GM21423 (cell line): Measurements from ENCODE around the gene TMTC1.

Experiments
- ATAC-seq: cut with Tn5 transposase; IDR thresholded peaks from one replicate; pipeline ENCODE4 v1.9.1; 2021; ENCODE audit warnings: mild to moderate bottlenecking, moderate library complexity; ENCODE audit not compliant: unreplicated experiment

Gene TMTC1

DNA sequence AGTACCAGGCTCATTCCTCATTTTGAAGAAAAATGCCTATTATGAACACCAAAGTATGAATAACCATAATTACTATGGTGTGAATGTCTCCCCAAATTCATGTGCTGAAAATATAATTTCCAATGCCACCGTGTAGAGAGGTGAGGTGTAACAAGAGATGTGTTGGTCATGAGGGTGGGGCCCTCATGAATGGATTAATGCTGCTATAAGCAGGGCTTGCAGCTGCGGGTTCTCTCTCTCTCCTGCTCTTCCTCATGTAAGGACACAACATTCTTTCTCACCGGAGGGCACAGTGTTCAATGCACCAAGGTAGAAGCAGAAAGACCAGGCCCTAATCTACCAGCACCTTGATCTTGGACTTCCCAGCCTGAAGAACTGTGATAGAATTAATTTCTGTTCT, 70.0 kb downstream of the TMTC1 start:
- ATAC-seq = no peak

GRCh38 chr12:29711381-29711780, 72.4 kb downstream of the TMTC1 start:
- no peak for ATAC-seq

- ATAC-seq = no peak
Observed at GRCh38 chr12:29710104-29710503, 73.6 kb downstream of the TMTC1 start.

- no peak for ATAC-seq
Observed at GRCh38 chr12:29709496-29710040, 74.2 kb downstream of the TMTC1 start.

DNA sequence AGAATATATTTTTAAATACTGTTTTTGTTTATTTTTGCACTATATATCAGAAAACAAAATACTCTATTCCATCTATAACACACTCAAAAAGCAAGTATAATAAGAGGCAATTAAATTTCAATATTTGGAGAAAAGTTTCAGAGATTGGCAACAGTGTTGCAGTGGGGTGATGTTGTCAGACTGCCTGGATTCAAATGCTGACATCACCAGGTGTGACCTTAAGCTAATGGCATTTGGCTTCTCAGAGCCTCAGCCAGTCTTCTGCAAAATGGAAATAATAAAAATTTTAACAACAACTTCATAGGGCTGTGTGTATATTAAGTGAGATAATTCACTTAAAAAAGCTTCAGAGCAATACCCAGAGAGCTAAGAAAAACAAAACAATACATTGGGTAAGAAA, 74.7 kb downstream of the TMTC1 start:
- no peak for ATAC-seq

- ATAC-seq = no peak
Observed at GRCh38 chr12:29707846-29708245, 75.9 kb downstream of the TMTC1 start.

GRCh38 chr12:29706311-29706710, 77.4 kb downstream of the TMTC1 start:
- ATAC-seq = no peak

DNA sequence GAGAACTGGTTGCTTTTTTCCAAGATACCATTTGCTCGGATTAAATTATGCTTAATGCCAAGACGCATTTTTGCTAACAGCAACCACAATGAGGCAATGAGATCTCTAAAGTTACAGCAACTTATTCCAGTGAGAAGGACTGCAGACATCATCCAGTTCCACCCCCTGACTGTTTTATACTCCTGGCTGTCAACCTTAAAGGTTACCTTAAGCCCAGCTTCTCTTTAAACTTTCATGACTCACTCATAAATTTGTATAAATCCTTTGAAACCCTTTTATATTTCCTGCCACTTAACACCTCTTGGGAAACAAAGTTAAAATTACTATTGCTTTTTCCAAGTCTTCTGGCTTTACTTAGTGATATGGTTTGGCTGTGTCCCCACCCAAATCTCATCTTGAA, 80.2 kb downstream of the TMTC1 start:
- ATAC-seq = no peak

DNA sequence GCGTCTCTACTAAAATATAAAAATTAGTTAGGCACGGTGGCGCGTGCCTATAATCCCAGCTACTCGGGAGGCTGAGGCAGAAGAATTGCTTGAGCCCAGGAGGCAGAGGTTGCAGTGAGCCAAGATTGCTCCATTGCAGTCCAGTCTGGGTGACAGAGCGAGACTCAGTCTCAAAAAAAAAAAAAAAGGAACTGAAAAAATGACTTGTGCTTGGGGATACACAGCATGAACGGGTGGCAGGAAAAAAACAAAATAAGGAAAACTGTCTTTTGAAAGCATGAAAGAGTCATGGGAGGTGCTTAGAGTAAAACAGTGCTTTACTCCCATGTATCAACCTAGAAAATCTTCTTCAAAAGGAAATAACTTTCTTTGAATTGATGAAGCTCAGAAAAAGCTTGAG, 80.8 kb downstream of the TMTC1 start:
- no peak for ATAC-seq

DNA sequence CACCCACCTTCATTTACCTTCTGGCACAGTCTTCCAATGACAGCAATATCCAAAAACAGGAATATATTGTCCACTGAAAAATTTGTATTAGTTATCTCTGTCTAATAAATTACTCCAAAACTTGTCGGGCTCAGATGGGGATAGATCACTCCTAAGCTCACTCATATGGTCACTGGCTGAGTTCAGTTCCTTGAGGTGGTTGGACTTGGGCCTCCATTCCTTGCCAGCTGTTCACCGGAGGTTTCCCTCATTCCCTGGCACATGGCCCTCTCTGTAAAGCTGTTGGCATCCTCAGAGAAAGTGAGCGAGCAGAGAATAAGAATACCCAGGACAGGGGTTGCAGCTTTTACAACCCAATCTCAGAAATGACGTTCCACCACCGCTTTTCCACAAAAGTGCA, 81.5 kb downstream of the TMTC1 start:
- ATAC-seq = no peak

GRCh38 chr12:29700761-29701481, 82.8 kb downstream of the TMTC1 start:
- ATAC-seq = no peak

GRCh38 chr12:29698756-29699155, 85.0 kb downstream of the TMTC1 start:
- no peak for ATAC-seq

DNA sequence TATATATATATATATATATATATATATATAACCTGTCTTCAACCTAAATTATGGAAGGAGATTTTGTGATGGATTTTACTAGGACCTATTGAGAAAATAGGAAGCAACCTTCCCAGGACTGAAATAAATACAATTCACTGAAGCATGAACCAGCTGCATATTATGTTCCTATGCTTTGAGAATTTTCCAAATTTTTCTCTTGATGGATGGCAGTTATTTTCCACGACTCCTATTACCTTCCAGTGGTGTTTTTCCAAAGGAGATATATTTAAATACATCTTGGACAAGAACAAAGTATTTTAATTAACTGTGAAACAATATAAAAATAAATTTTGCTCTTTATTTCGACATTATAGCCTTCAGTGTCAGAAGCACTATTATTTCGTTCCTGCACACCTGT, 87.9 kb downstream of the TMTC1 start:
- ATAC-seq = no peak

DNA sequence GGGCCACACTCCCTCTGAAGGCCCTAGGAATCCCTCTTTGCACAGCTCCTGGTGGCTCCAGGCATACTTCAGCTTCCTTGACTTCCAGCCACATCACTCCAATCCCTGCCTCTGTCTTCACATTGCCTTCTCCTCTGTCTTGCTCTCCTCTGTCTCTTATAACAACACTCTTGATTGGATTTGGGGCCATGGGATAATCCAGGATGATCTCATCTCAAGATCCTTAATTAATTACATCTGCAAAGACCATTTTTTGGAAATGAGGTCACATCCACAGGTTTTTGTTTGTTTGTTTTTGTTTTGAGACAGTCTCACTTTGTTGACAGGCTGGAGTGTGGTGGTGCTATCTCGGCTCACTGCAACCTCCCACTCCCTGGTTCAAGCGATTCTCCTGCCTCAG, 88.7 kb downstream of the TMTC1 start:
- ATAC-seq = no peak

- no peak for ATAC-seq
Observed at GRCh38 chr12:29694002-29694401, 89.7 kb downstream of the TMTC1 start.

DNA sequence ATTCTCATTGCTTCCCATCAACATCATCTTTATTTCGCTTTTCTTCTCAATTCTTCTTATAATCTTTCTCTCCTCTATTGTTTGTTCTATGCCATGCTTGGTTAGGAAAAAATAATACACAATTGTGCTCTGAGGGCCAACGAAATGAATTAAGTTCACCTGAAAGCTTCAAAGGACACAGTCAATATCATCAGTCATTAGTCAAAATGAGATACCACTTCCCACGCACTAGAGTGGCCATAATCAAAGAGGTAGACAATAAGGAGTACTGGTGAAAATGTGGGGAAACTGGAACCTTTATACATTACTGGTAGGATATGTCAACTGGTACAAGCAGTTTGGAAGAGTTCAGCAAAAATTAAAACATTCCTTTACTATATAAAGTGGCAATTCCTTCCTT, 91.5 kb downstream of the TMTC1 start:
- ATAC-seq = no peak

DNA sequence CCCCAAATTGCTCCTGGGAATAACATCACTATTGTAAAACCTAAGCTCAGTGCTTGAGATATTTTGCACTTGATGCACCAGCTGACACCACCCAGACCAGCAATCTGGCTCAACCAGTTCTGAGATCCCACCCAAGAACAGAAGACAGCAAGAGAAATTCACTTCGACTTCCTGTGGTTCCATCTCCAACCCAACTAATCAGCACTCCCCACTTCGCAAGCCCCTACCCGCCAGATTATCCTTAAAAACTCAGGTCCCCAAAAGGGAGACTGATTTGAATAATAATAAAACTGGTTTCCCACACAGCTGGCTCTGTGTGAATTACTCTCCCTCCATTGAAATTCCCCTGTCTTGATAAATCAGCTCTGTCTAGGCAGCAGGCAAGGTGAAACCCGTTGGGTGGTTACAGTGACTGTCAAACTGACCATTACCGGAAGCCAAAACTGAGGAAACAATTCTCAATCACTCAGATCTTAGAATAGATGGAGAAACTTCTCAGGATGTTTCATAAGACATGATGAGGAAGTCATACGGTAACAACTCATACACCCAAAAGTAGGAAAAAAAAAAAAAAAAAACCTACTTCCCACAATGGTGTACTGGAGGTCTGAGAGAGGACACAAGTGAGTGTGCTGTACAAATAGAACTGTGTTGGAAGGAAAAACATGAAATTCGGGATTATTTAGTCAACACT, 92.4 kb downstream of the TMTC1 start:
- ATAC-seq = no peak

GRCh38 chr12:29690728-29691127, 93.0 kb downstream of the TMTC1 start:
- no peak for ATAC-seq

- ATAC-seq = no peak
Observed at GRCh38 chr12:29688914-29689313, 94.8 kb downstream of the TMTC1 start.

- no peak for ATAC-seq
Observed at GRCh38 chr12:29682088-29682487, 101.7 kb downstream of the TMTC1 start.

DNA sequence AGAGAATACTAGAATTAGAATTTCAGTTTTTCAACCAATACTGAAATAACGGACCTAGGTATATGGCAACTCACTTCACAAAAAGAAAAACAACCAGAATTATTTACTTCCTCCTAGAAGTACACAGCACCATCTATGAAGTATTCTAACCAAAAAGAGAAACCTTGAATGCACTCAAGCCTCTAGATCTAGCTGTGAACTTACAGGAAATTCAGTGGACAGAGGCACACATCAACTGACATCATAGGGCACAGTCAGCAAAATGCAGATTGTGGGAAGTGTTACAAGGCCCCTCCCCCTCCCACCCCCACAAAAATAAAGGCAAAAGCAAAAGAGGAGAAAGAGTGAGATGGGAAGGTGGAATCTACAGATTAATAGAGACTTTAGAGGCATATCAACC, 102.4 kb downstream of the TMTC1 start:
- ATAC-seq = no peak

- ATAC-seq = no peak
Observed at GRCh38 chr12:29676676-29677075, 107.1 kb downstream of the TMTC1 start.
